Activated CD4-positive, alpha-beta T cell treated with anti-CD3 and anti-CD28 coated beads for 36 hours (primary cell): ENCODE measurements around the gene MATR3. TPM values are rescaled to one million over a fixed set of nuclear protein-coding genes. Genes with fewer than 3 reads are reported as not detected.

ENCODE experiments used
- total RNA-seq, 2 experiments: library from RNA; stranded (reverse); gene quantifications; one replicate each; pipeline ENCODE4 v1.2.3, GENCODE V29; 2021

MATR3 gene
- total RNA-seq, 2 experiments from 2014 or later = 113 to 133 TPM

Other genes with a start within 250 kb of the MATR3 start
- gene SIL1, start 95.4 kb upstream of the MATR3 start, total RNA-seq = 10 to 100 TPM; 11.2 to 14.4 TPM
- gene PAIP2, start 48.1 kb downstream of the MATR3 start, total RNA-seq = 100 to 1,000 TPM; 101 to 126 TPM
- gene SLC23A1, start 89.6 kb downstream of the MATR3 start, total RNA-seq = under 1 TPM; 0.43 to 0.53 TPM
- gene MZB1, start 96.2 kb downstream of the MATR3 start, total RNA-seq = 1 to 10 TPM; 7.8 to 9.8 TPM
- 1 to 10 TPM; 3.2 TPM for gene PROB1, start 101.4 kb downstream of the MATR3 start, total RNA-seq
- gene SPATA24, start 110.3 kb downstream of the MATR3 start, total RNA-seq = 1 to 10 TPM; 4.6 to 5.9 TPM
- gene DNAJC18, start 145.8 kb downstream of the MATR3 start, total RNA-seq = 10 to 100 TPM; 33.1 to 35.6 TPM
- gene ECSCR, start 169.0 kb downstream of the MATR3 start, total RNA-seq = 1 to 10 TPM in 1 of 2 experiments, under 1 TPM in 1; 0.83 to 2.6 TPM
- gene SMIM33, start 177.3 kb downstream of the MATR3 start, total RNA-seq = under 1 TPM; 0.46 to 0.50 TPM
- 100 to 1,000 TPM; 178 to 183 TPM for gene STING1, start 189.0 kb downstream of the MATR3 start, total RNA-seq